ENCODE measurements around the gene ATP9B. TPM values are rescaled to one million over a fixed set of nuclear protein-coding genes. Genes with fewer than 3 reads are reported as not detected.

The ATP9B gene
- polyA plus RNA-seq, 1 of the 3 experiments (the other 2 are of a cell fraction), result 11.2 TPM

DNA sequence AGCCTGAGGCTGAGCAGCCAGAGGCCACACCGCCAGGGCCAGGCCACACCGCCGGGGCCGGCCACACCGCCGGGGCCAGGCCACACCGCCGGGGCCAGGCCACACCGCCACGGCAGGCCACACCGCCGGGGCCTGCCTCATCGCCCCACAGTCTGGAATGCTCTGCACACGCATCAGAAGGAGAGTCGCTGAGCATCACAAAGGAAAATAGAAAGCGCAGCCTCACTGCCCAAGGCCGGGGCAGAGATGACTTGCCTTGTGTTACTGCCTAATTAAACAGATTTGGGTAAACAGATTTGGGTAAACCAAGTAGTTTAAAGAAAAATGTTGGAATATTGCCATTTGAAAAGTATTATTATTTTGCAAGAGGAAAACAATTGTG, 316.1 kb downstream of the ATP9B start (continued):
- no peak for TF ChIP-seq CTCF (IDR thresholded peaks at IDR 0.05)
- no peak for TF ChIP-seq YY1 (IDR thresholded peaks at IDR 0.05; ENCODE audit: low read depth)

GRCh38 chr18:79385708-79386341, 316.6 kb downstream of the ATP9B start:
- POLR2A ChIA-PET, result no interaction called here
- TF ChIP-seq IRF3 (IDR thresholded peaks at IDR 0.05; ENCODE audit: low read depth, low read length) (no peak), POLR2AphosphoS5 (IDR thresholded peaks at IDR 0.05; ENCODE audit: low read depth, low read length) (no peak), NRF1 (IDR thresholded peaks at IDR 0.05; ENCODE audit: low read depth, low read length) (no peak)
- H2AFZ ChIP-seq (ENCODE audit: low read depth), result no peak overlapping the region

GRCh38 chr18:79386547-79386946, 317.4 kb downstream of the ATP9B start:
- no peaks in the 10 kb centered on the region for H3K9me2 ChIP-seq
- H3K36me3 ChIP-seq (replicated peaks in 1 of 2; ENCODE audit: control insufficient read depth in 1 of 2, insufficient read depth in 2 of 2, low read length in 1 of 2), result no peaks in the 10 kb centered on the region
- H3K27me3 ChIP-seq (ENCODE audit: insufficient read depth), result peaks cover 90% of the 10 kb centered on the region
- H4K20me1 ChIP-seq (ENCODE audit: insufficient read depth), result no peaks in the 10 kb centered on the region
- ChIA-PET CTCF (interaction anchor here (0.9 kb wide), 1 partner anchor 19 kb away, joined by 3 read pairs; no protein-coding TSS in a partner anchor), POLR2A (no interaction called here)
- no peaks in the 10 kb centered on the region for H3K9me3 ChIP-seq
- H2AFZ ChIP-seq (ENCODE audit: low read depth), result no peak overlapping the region
- H3K4me1 ChIP-seq (ENCODE audit: control insufficient read depth in 1 of 2, insufficient read depth in 2 of 2, low read depth in 1 of 2, low read length in 1 of 2), result no peaks in the 10 kb centered on the region; a peak in 1 of 4 replicates
- no peaks in the 10 kb centered on the region for H3F3A ChIP-seq (replicated peaks; ENCODE audit: insufficient read depth)
- no peaks in the 10 kb centered on the region for H3K79me2 ChIP-seq (ENCODE audit: insufficient read depth)
- no peak for DNase-seq
- TF ChIP-seq EP300 (IDR thresholded peaks at IDR 0.05; ENCODE audit: borderline replicate concordance in 1 of 2, low read depth in 1 of 2, low read length in 1 of 2) (no peak), TAF1 (IDR thresholded peaks at IDR 0.05; ENCODE audit: borderline replicate concordance, low read depth, low read length) (no peak), MAX (IDR thresholded peaks at IDR 0.05; ENCODE audit: low read depth) (no peak), YY1 (IDR thresholded peaks at IDR 0.05; ENCODE audit: low read depth) (no peak), CHD2 (IDR thresholded peaks at IDR 0.05; ENCODE audit: low read length, partially characterized antibody) (no peak), ELF1 (IDR thresholded peaks at IDR 0.05) (no peak), NRF1 (IDR thresholded peaks at IDR 0.05; ENCODE audit: low read depth, low read length) (no peak), MEF2A (IDR thresholded peaks at IDR 0.05; ENCODE audit: borderline replicate concordance, low read depth) (no peak), IRF3 (IDR thresholded peaks at IDR 0.05; ENCODE audit: low read depth, low read length) (no peak), USF2 (IDR thresholded peaks at IDR 0.05; ENCODE audit: borderline replicate concordance, low read depth, low read length) (no peak)
- H3K27ac ChIP-seq (ENCODE audit: low read depth in 2 of 2, low read length in 1 of 2), result no peak overlapping the region
- no peak overlapping the region for H3K9ac ChIP-seq
- WGBS (ENCODE audit: low lambda C conversion rate), result 69% methylated on average over 5 of the region's 14 CpGs
- H3K4me2 ChIP-seq, result no peak overlapping the region
- no peak overlapping the region for H3K4me3 ChIP-seq (ENCODE audit: low read depth in 2 of 2, low read length in 1 of 2)

More at GRCh38 chr18:79385708-79386341, 316.6 kb downstream of the ATP9B start:
- H4K20me1 ChIP-seq (ENCODE audit: insufficient read depth), result no peaks in the 10 kb centered on the region
- no peaks in the 10 kb centered on the region for H3F3A ChIP-seq (replicated peaks; ENCODE audit: insufficient read depth)
- H3K4me3 ChIP-seq (ENCODE audit: low read depth in 2 of 2, low read length in 1 of 2), result no peak overlapping the region
- no peak overlapping the region for H3K4me2 ChIP-seq
- CTCF ChIA-PET, result interaction anchor here (0.9 to 1.2 kb wide), 2 partner anchors 20 to 240 kb away, joined by 3 read pairs; no protein-coding TSS in a partner anchor
- no peaks in the 10 kb centered on the region for H3K9me3 ChIP-seq
- H3K9ac ChIP-seq, result no peak overlapping the region
- peaks cover 82% of the 10 kb centered on the region for H3K27me3 ChIP-seq (ENCODE audit: insufficient read depth)
- H3K79me2 ChIP-seq (ENCODE audit: insufficient read depth), result no peaks in the 10 kb centered on the region
- H3K36me3 ChIP-seq (replicated peaks in 1 of 2; ENCODE audit: control insufficient read depth in 1 of 2, insufficient read depth in 2 of 2, low read length in 1 of 2), result no peaks in the 10 kb centered on the region
- H3K4me1 ChIP-seq (ENCODE audit: control insufficient read depth in 1 of 2, insufficient read depth in 2 of 2, low read depth in 1 of 2, low read length in 1 of 2), result no peaks in the 10 kb centered on the region; a peak in 1 of 4 replicates
- DNase-seq, result peak; percentile 40
- H3K9me2 ChIP-seq, result no peaks in the 10 kb centered on the region
- no peak overlapping the region for H3K27ac ChIP-seq (ENCODE audit: low read depth in 2 of 2, low read length in 1 of 2)
- 32% methylated on average over 13 of the region's 21 CpGs for WGBS (ENCODE audit: low lambda C conversion rate)
